Measurements from ENCODE around the gene BUD23. TPM values are rescaled to one million over a fixed set of nuclear protein-coding genes. Genes with fewer than 3 reads are reported as not detected.

Gene BUD23
- total RNA-seq, 2 donors from 2014 or later, result 58.9 to 60.9 TPM

GRCh38 chr7:73741600-73741999 is 58.2 kb downstream of the BUD23 start:
- TF ChIP-seq CTCF (IDR thresholded peaks at IDR 0.05), result no peak
- Histone ChIP-seq H3K4me3 (no peak overlapping the region), H3K4me1 (peaks cover 0 to 31% of the 10 kb centered on the region in 2 donors), H3K36me3 (peaks cover 9% of the 10 kb centered on the region), H3K27me3 (no peaks in the 10 kb centered on the region), H3K27ac (no peak overlapping the region), H3K9me3 (no peaks in the 10 kb centered on the region)
- DNase-seq (ENCODE audit: low spot score), result no peak

GRCh38 chr7:73742338-73742752 is 58.9 kb downstream of the BUD23 start:
- peaks cover 0 to 28% of the 10 kb centered on the region in 2 donors for H3K4me1 ChIP-seq
- no peak for DNase-seq (ENCODE audit: low spot score)
- no peak overlapping the region for H3K27ac ChIP-seq
- peaks cover 2% of the 10 kb centered on the region for H3K36me3 ChIP-seq
- no peak overlapping the region for H3K4me3 ChIP-seq
- H3K27me3 ChIP-seq, result no peaks in the 10 kb centered on the region
- TF ChIP-seq CTCF (IDR thresholded peaks at IDR 0.05), result no peak
- no peaks in the 10 kb centered on the region for H3K9me3 ChIP-seq

GRCh38 chr7:73742753-73743641 is 59.6 kb downstream of the BUD23 start:
- no peak overlapping the region for H3K27ac ChIP-seq
- no peak for DNase-seq (ENCODE audit: low spot score)
- H3K4me1 ChIP-seq, result peaks cover 0 to 21% of the 10 kb centered on the region in 2 donors
- H3K27me3 ChIP-seq, result no peaks in the 10 kb centered on the region
- no peaks in the 10 kb centered on the region for H3K36me3 ChIP-seq
- H3K4me3 ChIP-seq, result peak overlapping the region in 1 of 2 donors; percentile 25
- H3K9me3 ChIP-seq, result no peaks in the 10 kb centered on the region
- no peak for TF ChIP-seq CTCF (IDR thresholded peaks at IDR 0.05)

GRCh38 chr7:73746378-73746777 is 63.0 kb downstream of the BUD23 start:
- no peak overlapping the region for H3K4me3 ChIP-seq
- no peak for TF ChIP-seq CTCF (IDR thresholded peaks at IDR 0.05)
- H3K4me1 ChIP-seq, result peaks cover 0 to 11% of the 10 kb centered on the region in 2 donors
- no peaks in the 10 kb centered on the region for H3K36me3 ChIP-seq
- DNase-seq (ENCODE audit: low spot score), result no peak
- H3K27ac ChIP-seq, result no peak overlapping the region
- no peaks in the 10 kb centered on the region for H3K27me3 ChIP-seq
- H3K9me3 ChIP-seq, result no peaks in the 10 kb centered on the region

MicroRNA genes within 50 kb of the gene (microRNA counts, 767-probe panel; counts per million panel counts)
- 0 to 961 counts per million in 2 donors for microRNA hsa-miR-4284

Small RNA genes lying within 50 kb of the gene (microRNA-seq; reads per million reads assigned to microRNA genes)
- gene MIR4284 (ENCODE audit: borderline number of aligned reads in 2 of 2, borderline replicate concordance in 1 of 2), result 0 reads per million in 2 donors

Other genes starting within 250 kb of the BUD23 start
- under 1 TPM in 1 of 2 donors, not detected in 1; 0.47 TPM for gene FZD9, start 249.8 kb upstream of the BUD23 start, total RNA-seq
- 10 to 100 TPM; 29.0 to 37.7 TPM for gene BAZ1B, start 161.3 kb upstream of the BUD23 start, total RNA-seq
- 100 to 1,000 TPM; 108 to 128 TPM for gene BCL7B, start 125.9 kb upstream of the BUD23 start, total RNA-seq
- 10 to 100 TPM; 20.5 to 28.3 TPM for gene TBL2, start 105.0 kb upstream of the BUD23 start, total RNA-seq
- 1 to 10 TPM in 1 of 2 donors, under 1 TPM in 1; 0.41 to 1.3 TPM for gene MLXIPL, start 59.1 kb upstream of the BUD23 start, total RNA-seq
- gene VPS37D, start 15.8 kb upstream of the BUD23 start, total RNA-seq, result 1 to 10 TPM; 1.6 to 2.2 TPM
- gene DNAJC30, start 144 bp upstream of the BUD23 start, total RNA-seq, result 10 to 100 TPM in 1 of 2 donors, 1 to 10 TPM in 1; 6.3 to 12.9 TPM
- gene STX1A, start 36.1 kb downstream of the BUD23 start, total RNA-seq, result 1 to 10 TPM; 2.6 TPM
- gene ABHD11, start 55.2 kb downstream of the BUD23 start, total RNA-seq, result 10 to 100 TPM; 15.5 to 31.5 TPM
- not detected for gene CLDN3, start 86.7 kb downstream of the BUD23 start, total RNA-seq
- gene CLDN4, start 147.4 kb downstream of the BUD23 start, total RNA-seq, result under 1 TPM in 1 of 2 donors, not detected in 1; 0.41 TPM
- gene METTL27, start 158.9 kb downstream of the BUD23 start, total RNA-seq, result under 1 TPM in 1 of 2 donors, not detected in 1; 0.39 TPM
- not detected for gene TMEM270, start 177.6 kb downstream of the BUD23 start, total RNA-seq

All from right atrium auricular region (tissue), 2 donors.